Duodenal mucosa (tissue), 2 donors: ENCODE results near the gene CAMK2G.

ENCODE experiments used
- H3K27ac ChIP-seq: one replicate; pipeline ENCODE4 v1.7.0; 2013; ENCODE audit warnings: low read depth, low read length
- H3K27me3 ChIP-seq, 2 donors: one replicate each; pipeline ENCODE4 v1.7.0; 2013; ENCODE audit warnings: low read length in 2 of 2, control low read depth in 1 of 2; ENCODE audit not compliant: insufficient read depth in 2 of 2, control insufficient read depth in 1 of 2
- H3K36me3 ChIP-seq, 2 donors: one replicate each; pipeline ENCODE4 v1.7.0; 2013; ENCODE audit warnings: low read length in 2 of 2, control low read depth in 1 of 2; ENCODE audit not compliant: insufficient read depth in 2 of 2, control insufficient read depth in 1 of 2
- H3K4me1 ChIP-seq, 2 donors: one replicate each; pipeline ENCODE4 v1.7.0; 2013; ENCODE audit warnings: low read length in 2 of 2, control low read depth in 1 of 2; ENCODE audit not compliant: insufficient read depth in 2 of 2, control insufficient read depth in 1 of 2
- H3K4me3 ChIP-seq, 2 donors: one replicate each; pipeline ENCODE4 v1.7.0; 2013; ENCODE audit warnings: low read length in 2 of 2, low read depth in 1 of 2
- H3K9ac ChIP-seq, 2 donors: one replicate each; pipeline ENCODE4 v1.7.0; 2013; ENCODE audit warnings: low read length in 2 of 2, low read depth in 1 of 2
- H3K9me3 ChIP-seq, 2 donors: one replicate each; pipeline ENCODE4 v1.7.0; 2013; ENCODE audit warnings: low read length in 2 of 2, control low read depth in 1 of 2; ENCODE audit not compliant: control insufficient read depth in 1 of 2

CAMK2G gene

DNA sequence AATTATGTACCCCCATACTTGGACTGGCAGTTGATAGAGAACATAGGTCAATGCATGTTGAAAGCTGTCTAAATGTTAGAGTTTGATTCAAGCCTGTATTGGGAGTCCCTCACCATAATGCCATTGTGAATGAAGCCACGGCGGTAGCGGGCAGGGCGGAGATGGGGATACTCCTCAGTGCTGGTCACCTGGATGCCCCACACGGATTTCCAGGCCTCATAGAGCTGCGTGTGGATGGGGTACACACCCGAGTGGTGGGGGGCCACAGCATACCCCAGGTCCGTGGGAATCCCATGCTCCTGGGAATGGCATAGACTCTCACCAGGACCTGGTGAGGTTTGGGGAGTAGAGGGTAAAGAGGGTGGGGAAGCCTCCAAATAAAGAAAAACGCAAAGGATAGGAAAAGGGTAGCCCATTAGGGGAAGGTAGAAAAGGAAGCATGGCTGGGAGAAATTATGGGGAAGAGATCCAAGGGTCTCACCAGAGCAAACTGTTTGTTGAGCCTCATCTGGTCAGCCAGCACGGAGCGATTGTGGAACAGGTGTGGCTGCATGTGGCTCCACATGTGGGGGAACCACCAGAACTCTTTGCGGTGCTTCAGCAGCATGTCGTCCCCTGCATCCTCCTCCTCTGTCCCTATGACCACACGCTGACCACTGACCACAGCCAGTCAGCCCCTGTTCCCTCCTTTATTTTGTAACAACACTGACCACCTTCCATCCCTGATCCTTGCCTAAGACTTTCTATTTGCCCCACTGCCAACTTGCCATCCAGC is 68.0 kb downstream of the CAMK2G start:
- H3K27me3 ChIP-seq, result no peaks in the 10 kb centered on the region
- H3K9me3 ChIP-seq, result no peaks in the 10 kb centered on the region
- no peak overlapping the region for H3K27ac ChIP-seq
- no peak overlapping the region for H3K4me3 ChIP-seq
- peaks cover 4 to 10% of the 10 kb centered on the region in 2 donors for H3K4me1 ChIP-seq
- no peak overlapping the region for H3K9ac ChIP-seq
- peaks cover 53 to 74% of the 10 kb centered on the region in 2 donors for H3K36me3 ChIP-seq

GRCh38 chr10:73803680-73804286 is 70.6 kb downstream of the CAMK2G start:
- H3K27me3 ChIP-seq, result no peaks in the 10 kb centered on the region
- peaks cover 72 to 96% of the 10 kb centered on the region in 2 donors for H3K36me3 ChIP-seq
- H3K27ac ChIP-seq, result no peak overlapping the region
- no peak overlapping the region for H3K9ac ChIP-seq
- H3K4me3 ChIP-seq, result no peak overlapping the region
- H3K4me1 ChIP-seq, result no peaks in the 10 kb centered on the region
- no peaks in the 10 kb centered on the region for H3K9me3 ChIP-seq

- H3K9me3 ChIP-seq, result no peaks in the 10 kb centered on the region
- H3K9ac ChIP-seq, result no peak overlapping the region
- no peak overlapping the region for H3K4me3 ChIP-seq
- H3K4me1 ChIP-seq, result no peaks in the 10 kb centered on the region
- H3K36me3 ChIP-seq, result peaks cover 73 to 98% of the 10 kb centered on the region in 2 donors
- H3K27ac ChIP-seq, result no peak overlapping the region
- no peaks in the 10 kb centered on the region for H3K27me3 ChIP-seq
Observed at GRCh38 chr10:73802276-73802991, 71.9 kb downstream of the CAMK2G start.

GRCh38 chr10:73801253-73801590 is 73.1 kb downstream of the CAMK2G start:
- no peak overlapping the region for H3K27ac ChIP-seq
- H3K9me3 ChIP-seq, result no peaks in the 10 kb centered on the region
- H3K4me1 ChIP-seq, result no peaks in the 10 kb centered on the region
- no peaks in the 10 kb centered on the region for H3K27me3 ChIP-seq
- H3K9ac ChIP-seq, result no peak overlapping the region
- no peak overlapping the region for H3K4me3 ChIP-seq
- H3K36me3 ChIP-seq, result peaks cover 68 to 98% of the 10 kb centered on the region in 2 donors

- no peaks in the 10 kb centered on the region for H3K27me3 ChIP-seq
- H3K36me3 ChIP-seq, result peaks cover 63 to 94% of the 10 kb centered on the region in 2 donors
- H3K9ac ChIP-seq, result no peak overlapping the region
- no peaks in the 10 kb centered on the region for H3K9me3 ChIP-seq
- H3K27ac ChIP-seq, result no peak overlapping the region
- H3K4me3 ChIP-seq, result no peak overlapping the region
- no peaks in the 10 kb centered on the region for H3K4me1 ChIP-seq
Observed at GRCh38 chr10:73800560-73801252, 73.6 kb downstream of the CAMK2G start.

- Histone ChIP-seq H3K9me3 (no peaks in the 10 kb centered on the region), H3K27ac (no peak overlapping the region), H3K9ac (no peak overlapping the region), H3K4me3 (no peak overlapping the region), H3K27me3 (no peaks in the 10 kb centered on the region), H3K4me1 (no peaks in the 10 kb centered on the region), H3K36me3 (peaks cover 65 to 95% of the 10 kb centered on the region in 2 donors)
Observed at GRCh38 chr10:73799899-73800559, 74.3 kb downstream of the CAMK2G start.

- Histone ChIP-seq H3K36me3 (peaks cover 72 to 95% of the 10 kb centered on the region in 2 donors), H3K27ac (no peak overlapping the region)
Observed at GRCh38 chr10:73798927-73799560, 75.3 kb downstream of the CAMK2G start.

DNA sequence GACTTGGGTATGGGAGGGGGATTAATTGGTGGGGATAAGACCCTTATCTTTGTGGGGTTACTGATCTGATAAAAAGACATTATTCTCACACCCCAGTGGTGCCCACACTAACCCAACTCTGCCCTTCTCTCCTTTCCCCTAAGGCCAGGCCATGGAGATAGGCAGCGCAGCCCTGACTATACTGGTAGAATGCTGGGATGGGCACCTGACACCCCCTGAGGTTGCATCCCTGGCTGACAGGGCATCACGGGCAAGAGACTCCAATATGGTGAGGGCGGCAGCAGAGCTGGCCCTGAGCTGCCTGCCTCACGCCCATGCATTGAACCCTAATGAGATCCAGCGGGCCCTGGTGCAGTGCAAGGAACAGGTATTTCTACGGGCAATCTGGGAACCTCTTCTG is 76.3 kb downstream of the CAMK2G start:
- Histone ChIP-seq H3K27me3 (no peaks in the 10 kb centered on the region), H3K27ac (no peak overlapping the region), H3K9ac (no peak overlapping the region), H3K9me3 (no peaks in the 10 kb centered on the region), H3K4me3 (no peak overlapping the region), H3K36me3 (peaks cover 71 to 95% of the 10 kb centered on the region in 2 donors), H3K4me1 (no peaks in the 10 kb centered on the region)

More at GRCh38 chr10:73798927-73799560, 75.3 kb downstream of the CAMK2G start:
- Histone ChIP-seq H3K27me3 (no peaks in the 10 kb centered on the region), H3K9ac (no peak overlapping the region), H3K4me1 (no peaks in the 10 kb centered on the region), H3K9me3 (no peaks in the 10 kb centered on the region), H3K4me3 (no peak overlapping the region)

DNA sequence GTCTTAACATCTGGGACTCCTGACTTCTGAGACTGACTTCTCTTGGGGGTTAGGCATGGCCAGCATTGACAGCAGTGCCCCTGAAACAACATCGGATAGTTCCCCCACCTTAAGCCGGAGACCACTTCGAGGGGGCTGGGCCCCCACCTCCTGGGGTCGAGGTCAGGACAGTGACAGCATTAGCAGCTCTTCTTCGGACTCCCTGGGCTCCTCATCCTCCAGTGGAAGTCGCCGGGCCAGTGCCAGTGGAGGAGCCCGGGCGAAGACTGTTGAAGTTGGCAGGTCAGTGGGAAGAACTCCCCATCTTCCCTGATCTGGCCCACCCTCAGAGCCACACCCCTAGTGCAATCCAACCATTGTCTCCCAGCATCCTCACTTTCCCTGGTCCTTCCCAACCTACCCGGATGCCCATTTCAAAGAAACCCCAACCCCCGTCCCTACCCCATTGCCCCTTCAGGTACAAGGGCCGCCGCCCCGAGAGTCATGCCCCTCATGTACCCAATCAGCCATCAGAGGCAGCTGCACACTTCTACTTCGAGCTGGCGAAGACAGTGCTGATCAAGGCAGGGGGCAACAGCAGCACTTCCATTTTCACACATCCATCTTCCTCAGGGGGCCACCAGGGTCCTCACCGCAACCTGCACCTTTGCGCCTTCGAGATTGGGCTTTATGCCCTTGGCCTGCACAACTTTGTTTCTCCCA is 76.9 kb downstream of the CAMK2G start:
- H3K4me1 ChIP-seq, result no peaks in the 10 kb centered on the region
- H3K4me3 ChIP-seq, result no peak overlapping the region
- H3K9me3 ChIP-seq, result no peaks in the 10 kb centered on the region
- no peak overlapping the region for H3K27ac ChIP-seq
- peaks cover 70 to 95% of the 10 kb centered on the region in 2 donors for H3K36me3 ChIP-seq
- H3K27me3 ChIP-seq, result no peaks in the 10 kb centered on the region
- H3K9ac ChIP-seq, result no peak overlapping the region
